HCT116 (cell line): ENCODE data around the gene LRPPRC. TPM values are rescaled to one million over a fixed set of nuclear protein-coding genes. Genes with fewer than 3 reads are reported as not detected.

Source experiments
- ATAC-seq: fragments of 200-7000 bp; cut with Tn5 transposase; 2 replicates; pipeline ENCODE4 v1.9.1; 2020; ENCODE audit warnings: mild to moderate bottlenecking, moderate library complexity
- BruUV-seq: library from RNA; stranded (reverse); fragments of 400-500 nt; replicated peaks from 2 replicates; lab custom pipeline; 2021; lab: Mats Ljungman, UMichigan
- CTCF ChIA-PET: fragments of 300-600 bp; sonication (Branson Sonifier 250); formaldehyde crosslinking; loops from one replicate; lab custom pipeline; 2021; ENCODE audit warnings: antibody characterized with exemption; lab: Charles Lee
- POLR2A ChIA-PET: fragments of 300-600, 350-600 bp; sonication (Branson Sonifier 250); formaldehyde crosslinking; loops from one replicate; lab custom pipeline; 2021; ENCODE audit warnings: antibody characterized with exemption; lab: Charles Lee
- RAD21 ChIA-PET, 2 experiments: fragments of 300-600 bp; sonication (Branson Sonifier 250); formaldehyde crosslinking; loops; one replicate each; lab custom pipeline; 2023; ENCODE audit warnings: low total read pairs in 2 of 2; ENCODE audit not compliant: uncharacterized antibody in 2 of 2, unreplicated experiment in 2 of 2, low non-redundant PET in 1 of 2; lab: Charles Lee
- DNase-seq: peaks from one replicate; pipeline ENCODE4 v3.0.0-alpha.2; 2010; ENCODE audit warnings: low read depth, low spot score
- H2AFZ ChIP-seq: fragments of 200-600 bp; shearing (Covaris generic), sonication (generic); 2 replicates; pipeline ENCODE4 v1.6.1; 2017; ENCODE audit warnings: low read depth, mixed run types, mixed read lengths, antibody characterized with exemption, low read length; ENCODE audit not compliant: poor library complexity, severe bottlenecking
- H3K27ac ChIP-seq: 2 replicates; pipeline ENCODE4 v1.5.1; 2012; ENCODE audit warnings: low read depth, low read length
- H3K27me3 ChIP-seq: fragments of 200-600 bp; sonication (generic); 2 replicates; pipeline ENCODE4 v1.6.1; 2016; ENCODE audit warnings: mixed run types, low read length, mixed read lengths; ENCODE audit not compliant: insufficient read depth
- H3K36me3 ChIP-seq, 2 experiments: fragments of 200-500 bp in 1 of 2; fragments of 200-600 bp in 1 of 2; sonication (Bioruptor generic) in 1 of 2; sonication (generic) in 1 of 2; 2 replicates each; pipeline versions ENCODE4 v1.5.1 to v1.6.1; 2014 to 2016; ENCODE audit warnings: low read length in 2 of 2, inconsistent platforms in 1 of 2, mixed read lengths in 1 of 2, mixed run types in 1 of 2; ENCODE audit not compliant: insufficient read depth in 2 of 2, control insufficient read depth in 1 of 2
- H3K4me1 ChIP-seq, 2 experiments: fragments of 200-600 bp in 1 of 2; sonication (generic) in 1 of 2; 2 replicates each; pipeline versions ENCODE4 v1.5.1 to v1.6.1; 2012 to 2017; ENCODE audit warnings: low read length in 2 of 2, inconsistent platforms in 1 of 2, mild to moderate bottlenecking in 1 of 2, mixed read lengths in 1 of 2, mixed run types in 1 of 2, moderate library complexity in 1 of 2; ENCODE audit not compliant: insufficient read depth in 2 of 2, control insufficient read depth in 1 of 2
- H3K4me2 ChIP-seq: fragments of 200-600 bp; sonication (generic); 2 replicates; pipeline ENCODE4 v1.6.1; 2017; ENCODE audit warnings: mixed run types, low read length, mixed read lengths
- H3K4me3 ChIP-seq, 2 experiments: fragments of 200-600 bp in 1 of 2; sonication (generic) in 1 of 2; replicated peaks in 1 of 2; 2 replicates each; pipeline ENCODE4 v1.5.1; 2011 to 2016; ENCODE audit warnings: low read length in 2 of 2, control low read depth in 1 of 2, low read depth in 1 of 2, mild to moderate bottlenecking in 1 of 2, mixed read lengths in 1 of 2, mixed run types in 1 of 2
- H3K79me2 ChIP-seq: fragments of 200-600 bp; sonication (generic); 2 replicates; pipeline ENCODE4 v1.6.1; 2017; ENCODE audit warnings: mild to moderate bottlenecking, mixed run types, low read length, moderate library complexity, mixed read lengths; ENCODE audit not compliant: insufficient read depth
- H3K9ac ChIP-seq: fragments of 200-600 bp; sonication (generic); 2 replicates; pipeline ENCODE4 v1.6.1; 2016; ENCODE audit warnings: low read length, mixed read lengths
- H3K9me2 ChIP-seq: fragments of 200-600 bp; sonication (generic), shearing (Covaris generic); 2 replicates; pipeline ENCODE4 v1.6.1; 2017; ENCODE audit warnings: mixed run types, mild to moderate bottlenecking, moderate library complexity; ENCODE audit not compliant: insufficient read depth
- H3K9me3 ChIP-seq, 2 experiments: fragments of 200-500 bp in 1 of 2; fragments of 200-600 bp in 1 of 2; sonication (Bioruptor generic) in 1 of 2; sonication (generic) in 1 of 2; 2 replicates each; pipeline ENCODE4 v1.6.1; 2014 to 2017; ENCODE audit warnings: low read length in 2 of 2, mixed read lengths in 2 of 2, inconsistent platforms in 1 of 2, low read depth in 1 of 2, mild to moderate bottlenecking in 1 of 2, mixed run types in 1 of 2, moderate library complexity in 1 of 2; ENCODE audit not compliant: control insufficient read depth in 1 of 2, insufficient read depth in 1 of 2
- H4K20me1 ChIP-seq: fragments of 200-600 bp; sonication (generic), shearing (Covaris generic); 2 replicates; pipeline ENCODE4 v1.6.1; 2017; ENCODE audit warnings: mixed run types, mild to moderate bottlenecking, moderate library complexity; ENCODE audit not compliant: insufficient read depth
- CTCF ChIP-seq, 3 experiments: fragments of 200-600 bp in 1 of 3; sonication (generic) in 1 of 3; IDR thresholded peaks in 2 of 3; conservative IDR thresholded peaks in 1 of 3; 2 replicates each; pipeline ENCODE4 v1.5.1; 2012 to 2017; ENCODE audit warnings: low read depth in 2 of 3, low read length in 2 of 3, antibody characterized with exemption in 1 of 3, borderline replicate concordance in 1 of 3, control low read depth in 1 of 3, mild to moderate bottlenecking in 1 of 3, mixed read lengths in 1 of 3, mixed run types in 1 of 3, moderate library complexity in 1 of 3; ENCODE audit not compliant: insufficient read depth in 1 of 3
- EGR1 ChIP-seq: IDR thresholded peaks from 2 replicates; pipeline ENCODE4 v1.6.1; 2012; ENCODE audit warnings: low read depth
- EZH2 ChIP-seq: fragments of 200-600 bp; sonication (generic); IDR thresholded peaks from 2 replicates; pipeline ENCODE4 v1.6.1; 2017; ENCODE audit warnings: antibody characterized with exemption, mixed run types
- JUND ChIP-seq: IDR thresholded peaks from 2 replicates; pipeline ENCODE4 v1.6.1; 2012
- SP1 ChIP-seq: IDR thresholded peaks from 2 replicates; pipeline ENCODE4 v1.6.1; 2012; ENCODE audit warnings: low read depth
- SRF ChIP-seq: IDR thresholded peaks from 2 replicates; pipeline ENCODE4 v1.6.1; 2012; ENCODE audit warnings: low read depth
- YY1 ChIP-seq: IDR thresholded peaks from 2 replicates; pipeline ENCODE4 v1.6.1; 2011; ENCODE audit warnings: low read length, low read depth, moderate library complexity, mild to moderate bottlenecking; ENCODE audit not compliant: insufficient replicate concordance; ENCODE audit errors: extremely low read depth
- ZBTB33 ChIP-seq: IDR thresholded peaks from 2 replicates; pipeline ENCODE4 v1.6.1; 2011; ENCODE audit warnings: mild to moderate bottlenecking, low read length, moderate library complexity; ENCODE audit not compliant: insufficient replicate concordance; ENCODE audit errors: extremely low read depth
- ZFX ChIP-seq: fragments of 450-650 bp; IDR thresholded peaks from 2 replicates; pipeline ENCODE4 v1.6.1; 2017
- ZNF274 ChIP-seq: fragments of 200-500 bp; sonication (Bioruptor generic); IDR thresholded peaks from 2 replicates; pipeline ENCODE4 v1.6.1; 2014; ENCODE audit warnings: mild to moderate bottlenecking, low read depth, low read length, inconsistent platforms
- intact Hi-C: fragments of 100-400 bp; cut with micrococcal nuclease; formaldehyde crosslinking; loops from 2 replicates; pipeline ENCODE4 v1.10.0; 2022
- total RNA-seq: library from RNA; stranded (reverse); gene quantifications from one replicate; pipeline ENCODE4 v1.2.1, GENCODE V29; 2021; ENCODE audit not compliant: unreplicated experiment
- TF ChIP-seq, protein P1 (sequence below): IDR thresholded peaks from 2 replicates; pipeline ENCODE4 v1.6.1; 2012

The LRPPRC gene
- total RNA-seq, 1 experiment from 2014 or later = 210 TPM

GRCh38 chr2:43872151-43872550 lies 123.6 kb downstream of the LRPPRC start:
- Histone ChIP-seq H3K4me1 (no peaks in the 10 kb centered on the region), H3K27ac (no peak overlapping the region), H3K9me3 (no peaks in the 10 kb centered on the region), H3K27me3 (peaks cover 59% of the 10 kb centered on the region), H3K4me3 (no peak overlapping the region), H2AFZ (no peak overlapping the region), H3K9me2 (no peaks in the 10 kb centered on the region), H3K79me2 (no peaks in the 10 kb centered on the region), H3K9ac (no peak overlapping the region), H4K20me1 (no peaks in the 10 kb centered on the region), H3K36me3 (no peaks in the 10 kb centered on the region), H3K4me2 (no peak overlapping the region)
- intact Hi-C loops = loop anchor here (10.0 kb wide), 3 partner anchors 257 to 1623 kb away; no protein-coding TSS in a partner anchor
- ChIA-PET RAD21 (no interaction called here), CTCF (no interaction called here), POLR2A (no interaction called here)
- ATAC-seq = no peak
- BruUV-seq = no TSS peak
- TF ChIP-seq JUND (no peak), SP1 (no peak), CTCF (IDR thresholded peaks at IDR 0.05 in 2 of 3, conservative IDR thresholded peaks at IDR 0.05 in 1 of 3; ENCODE audit: borderline replicate concordance in 1 of 3, insufficient read depth in 1 of 3, low read depth in 2 of 3, low read length in 2 of 3) (no peak), SRF (no peak), YY1 (no peak), ZBTB33 (no peak), EZH2 (no peak), ZFX (no peak), ZNF274 (no peak), EGR1 (no peak)
- TF ChIP-seq, protein P1, sequence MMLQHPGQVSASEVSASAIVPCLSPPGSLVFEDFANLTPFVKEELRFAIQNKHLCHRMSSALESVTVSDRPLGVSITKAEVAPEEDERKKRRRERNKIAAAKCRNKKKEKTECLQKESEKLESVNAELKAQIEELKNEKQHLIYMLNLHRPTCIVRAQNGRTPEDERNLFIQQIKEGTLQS = no peak
- DNase-seq = no peak
